SIG-M5 treated with dmso at 0.1 percent for 504 hours (cell line): Measurements from ENCODE around the gene STARD8.
"Not testable (repeated sequence)": the region's sequence is repeated elsewhere in the genome, so short reads cannot be mapped to it uniquely, and the experiment has no call there.

Source experiments
- DNase-seq: peaks from one replicate; lab custom pipeline; 2025; ENCODE audit not compliant: unreplicated experiment; lab: John Stamatoyannopoulos, UW

Gene STARD8

GRCh38 chrX:68659385-68659784, 11.9 kb downstream of the STARD8 start:
- no peak for DNase-seq

GRCh38 chrX:68659786-68660185, 12.3 kb downstream of the STARD8 start:
- no peak for DNase-seq

GRCh38 chrX:68660746-68661145, 13.3 kb downstream of the STARD8 start:
- no peak for DNase-seq

- DNase-seq: no peak
Observed at GRCh38 chrX:68665502-68665901, 18.0 kb downstream of the STARD8 start.

GRCh38 chrX:68666580-68666979, 19.1 kb downstream of the STARD8 start:
- DNase-seq: no peak

GRCh38 chrX:68669094-68669860, 21.8 kb downstream of the STARD8 start:
- DNase-seq: no peak

- DNase-seq: no peak
Observed at GRCh38 chrX:68669871-68670270, 22.4 kb downstream of the STARD8 start.

GRCh38 chrX:68671221-68671620, 23.8 kb downstream of the STARD8 start:
- DNase-seq: no peak

GRCh38 chrX:68672581-68673318, 25.3 kb downstream of the STARD8 start:
- DNase-seq: no peak

GRCh38 chrX:68675571-68675970, 28.1 kb downstream of the STARD8 start:
- DNase-seq: no peak

GRCh38 chrX:68676335-68676734, 28.9 kb downstream of the STARD8 start:
- DNase-seq: no peak

- no peak for DNase-seq
Observed at GRCh38 chrX:68677998-68678397, 30.5 kb downstream of the STARD8 start.

- DNase-seq: no peak
Observed at GRCh38 chrX:68681443-68681941, 34.0 kb downstream of the STARD8 start.

GRCh38 chrX:68682790-68683189, 35.3 kb downstream of the STARD8 start:
- no peak for DNase-seq

- DNase-seq: no peak
Observed at GRCh38 chrX:68683580-68683979, 36.1 kb downstream of the STARD8 start.

GRCh38 chrX:68684291-68684918, 36.9 kb downstream of the STARD8 start:
- DNase-seq: no peak

- DNase-seq: no peak
Observed at GRCh38 chrX:68684919-68685304, 37.4 kb downstream of the STARD8 start.

- DNase-seq: no peak
Observed at GRCh38 chrX:68685685-68686084, 38.2 kb downstream of the STARD8 start.

- DNase-seq: no peak
Observed at GRCh38 chrX:68686097-68686977, 38.9 kb downstream of the STARD8 start.

GRCh38 chrX:68688931-68689330, 41.5 kb downstream of the STARD8 start:
- DNase-seq: not testable (repeated sequence)
